Transverse colon (tissue), 4 donors: ENCODE measurements around the gene RET. TPM values are rescaled to one million over a fixed set of nuclear protein-coding genes. Genes with fewer than 3 reads are reported as not detected.

ENCODE experiments used
- DNase-seq: peaks from one replicate; pipeline ENCODE4 v3.0.0-alpha.2; 2019
- H3K27ac ChIP-seq, 4 donors: fragments of 200-600 bp; sonication (generic); 2 replicates each; pipeline ENCODE4 v1.5.1; 2016 to 2018; ENCODE audit warnings: inconsistent platforms in 4 of 4
- H3K27me3 ChIP-seq: fragments of 200-600 bp; sonication (generic); 2 replicates; pipeline ENCODE4 v1.5.1; 2017; ENCODE audit warnings: inconsistent platforms
- H3K36me3 ChIP-seq, 4 donors: fragments of 200-600 bp; sonication (generic); 2 replicates each; pipeline ENCODE4 v1.5.1; 2017 to 2019; ENCODE audit warnings: inconsistent platforms in 4 of 4
- H3K4me1 ChIP-seq, 4 donors: fragments of 200-600 bp; sonication (generic); 2 replicates each; pipeline ENCODE4 v1.5.1; 2017 to 2020; ENCODE audit warnings: inconsistent platforms in 4 of 4
- H3K4me3 ChIP-seq, 4 donors: fragments of 200-600 bp; sonication (generic); 1 replicate in 1 of 4; 2 replicates in 3 of 4; pipeline versions ENCODE4 v1.5.1 to v1.6.1; 2017 to 2019; ENCODE audit warnings: inconsistent platforms in 4 of 4
- H3K9me3 ChIP-seq, 2 donors: fragments of 200-600 bp; sonication (generic); 2 replicates each; pipeline ENCODE4 v1.5.1; 2017 to 2019; ENCODE audit warnings: inconsistent platforms in 2 of 2
- EP300 ChIP-seq: sonication (generic); formaldehyde crosslinking; IDR thresholded peaks from one replicate; pipeline ENCODE4 v1.6.1; 2017; ENCODE audit warnings: antibody characterized with exemption, low read depth
- POLR2A ChIP-seq: fragments of 450-650 bp; IDR thresholded peaks from one replicate; pipeline ENCODE4 v1.6.1; 2016; ENCODE audit warnings: antibody characterized with exemption, mild to moderate bottlenecking, moderate library complexity
- POLR2AphosphoS5 ChIP-seq, 3 donors: sonication (generic); formaldehyde crosslinking; IDR thresholded peaks; one replicate each; pipeline ENCODE4 v1.6.1; 2016; ENCODE audit warnings: antibody characterized with exemption in 3 of 3
- WGBS, 2 donors: methylation state at CpG; one replicate each; pipeline ENCODE4 v1.1.5; 2018; ENCODE audit warnings: low coverage in 1 of 2; 5-methylcytosine and 5-hydroxymethylcytosine counted together
- in situ Hi-C, 4 donors: fragments of 200-750 bp; cut with MboI; loops; one replicate each; pipeline versions ENCODE4 v1.15.0 to v1.15.1; 2017; ENCODE audit warnings: low sequenced_read_pairs in 3 of 4, low pct_ligation_motif_present in 1 of 4, low pct_unique_long_range_greater_than_20kb in 1 of 4
- intact Hi-C: fragments of 100-400 bp; cut with DNase I; formaldehyde crosslinking; loops from one replicate; pipeline ENCODE4 v1.15.1; 2023; ENCODE audit warnings: low total_unique reads
- total RNA-seq, 4 donors: library from RNA; depleted of rRNA; stranded (reverse); fragments of >200 nt; gene quantifications; one replicate each; pipeline ENCODE4 v1.1.0, GENCODE V29; 2016
- TF ChIP-seq, protein P1 (sequence below), 5 experiments: fragments of 200-600 bp in 3 of 5; fragments of 450-650 bp in 2 of 5; sonication (generic) in 3 of 5; IDR thresholded peaks; 1 replicate in 2 of 5; 2 replicates in 3 of 5; pipeline ENCODE4 v1.5.1; 2016 to 2017; ENCODE audit warnings: antibody characterized with exemption in 5 of 5, inconsistent platforms in 3 of 5, mild to moderate bottlenecking in 2 of 5, moderate library complexity in 1 of 5

Gene RET
- total RNA-seq, 4 donors from 2014 or later: 0.37 to 5.6 (median 1.4) TPM

DNA sequence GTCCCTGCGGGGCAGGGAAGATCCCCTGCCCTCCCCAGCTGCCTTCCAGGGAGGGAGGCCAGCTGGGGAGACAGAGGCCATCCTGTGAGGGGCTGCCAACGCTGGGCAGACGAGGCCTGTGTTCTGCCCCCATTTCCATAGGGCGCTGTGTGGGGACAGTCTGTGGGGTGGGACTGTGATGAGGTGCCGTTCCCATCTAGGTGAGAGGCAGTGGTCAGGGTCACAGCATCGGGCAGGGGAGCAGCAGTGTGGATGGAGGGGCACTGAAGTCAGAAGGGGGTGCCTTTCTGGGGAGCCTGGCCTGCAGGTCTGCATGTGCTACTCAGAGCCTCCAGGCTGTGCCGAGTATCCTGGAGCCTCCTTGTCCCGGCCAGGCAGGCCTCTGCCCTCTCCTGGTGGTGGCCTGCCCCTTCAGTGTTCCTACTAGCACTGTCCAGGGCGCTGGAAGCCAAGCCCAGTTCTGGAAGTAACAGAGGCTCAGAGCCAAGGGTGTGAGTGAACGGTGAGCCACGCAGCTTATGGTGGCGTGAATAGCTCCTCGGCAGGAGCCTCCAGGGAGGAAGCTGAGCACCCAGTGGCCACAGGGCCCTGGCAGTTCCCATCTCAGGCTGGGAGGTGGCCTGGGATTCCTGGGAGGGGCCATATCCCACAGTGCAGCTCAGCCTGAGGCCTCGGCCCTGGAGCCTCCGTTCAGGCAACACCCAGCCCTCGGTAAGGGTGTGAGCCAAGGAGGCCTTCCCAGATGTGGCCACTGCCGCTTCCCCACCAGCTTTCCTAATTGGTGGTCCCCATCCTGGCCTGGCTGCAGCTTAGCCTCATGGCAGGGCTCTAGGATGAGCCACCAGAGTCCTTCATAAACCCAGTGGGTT, 38.1 kb downstream of the RET start:
- H3K4me3 ChIP-seq: no peak overlapping the region
- no peaks in the 10 kb centered on the region for H3K9me3 ChIP-seq
- DNase-seq: no peak
- TF ChIP-seq, protein P1, sequence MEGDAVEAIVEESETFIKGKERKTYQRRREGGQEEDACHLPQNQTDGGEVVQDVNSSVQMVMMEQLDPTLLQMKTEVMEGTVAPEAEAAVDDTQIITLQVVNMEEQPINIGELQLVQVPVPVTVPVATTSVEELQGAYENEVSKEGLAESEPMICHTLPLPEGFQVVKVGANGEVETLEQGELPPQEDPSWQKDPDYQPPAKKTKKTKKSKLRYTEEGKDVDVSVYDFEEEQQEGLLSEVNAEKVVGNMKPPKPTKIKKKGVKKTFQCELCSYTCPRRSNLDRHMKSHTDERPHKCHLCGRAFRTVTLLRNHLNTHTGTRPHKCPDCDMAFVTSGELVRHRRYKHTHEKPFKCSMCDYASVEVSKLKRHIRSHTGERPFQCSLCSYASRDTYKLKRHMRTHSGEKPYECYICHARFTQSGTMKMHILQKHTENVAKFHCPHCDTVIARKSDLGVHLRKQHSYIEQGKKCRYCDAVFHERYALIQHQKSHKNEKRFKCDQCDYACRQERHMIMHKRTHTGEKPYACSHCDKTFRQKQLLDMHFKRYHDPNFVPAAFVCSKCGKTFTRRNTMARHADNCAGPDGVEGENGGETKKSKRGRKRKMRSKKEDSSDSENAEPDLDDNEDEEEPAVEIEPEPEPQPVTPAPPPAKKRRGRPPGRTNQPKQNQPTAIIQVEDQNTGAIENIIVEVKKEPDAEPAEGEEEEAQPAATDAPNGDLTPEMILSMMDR (IDR thresholded peaks at IDR 0.05): no peak
- TF ChIP-seq POLR2A (no peak), EP300 (no peak), POLR2AphosphoS5 (IDR thresholded peaks at IDR 0.05) (no peak)
- intact Hi-C loops: no loop called here
- H3K27me3 ChIP-seq: no peaks in the 10 kb centered on the region
- WGBS, 2 donors: 77% methylated on average over 16 of the region's 17 CpGs; no CpG with 5 or more reads in 1 of the 2 donors
- in situ Hi-C loops: loop anchor here in 1 of 4 donors (25.0 kb wide), 1 partner anchor 253 kb away; no protein-coding TSS in a partner anchor
- no peaks in the 10 kb centered on the region for H3K36me3 ChIP-seq
- H3K27ac ChIP-seq: no peak overlapping the region
- H3K4me1 ChIP-seq: no peaks in the 10 kb centered on the region

DNA sequence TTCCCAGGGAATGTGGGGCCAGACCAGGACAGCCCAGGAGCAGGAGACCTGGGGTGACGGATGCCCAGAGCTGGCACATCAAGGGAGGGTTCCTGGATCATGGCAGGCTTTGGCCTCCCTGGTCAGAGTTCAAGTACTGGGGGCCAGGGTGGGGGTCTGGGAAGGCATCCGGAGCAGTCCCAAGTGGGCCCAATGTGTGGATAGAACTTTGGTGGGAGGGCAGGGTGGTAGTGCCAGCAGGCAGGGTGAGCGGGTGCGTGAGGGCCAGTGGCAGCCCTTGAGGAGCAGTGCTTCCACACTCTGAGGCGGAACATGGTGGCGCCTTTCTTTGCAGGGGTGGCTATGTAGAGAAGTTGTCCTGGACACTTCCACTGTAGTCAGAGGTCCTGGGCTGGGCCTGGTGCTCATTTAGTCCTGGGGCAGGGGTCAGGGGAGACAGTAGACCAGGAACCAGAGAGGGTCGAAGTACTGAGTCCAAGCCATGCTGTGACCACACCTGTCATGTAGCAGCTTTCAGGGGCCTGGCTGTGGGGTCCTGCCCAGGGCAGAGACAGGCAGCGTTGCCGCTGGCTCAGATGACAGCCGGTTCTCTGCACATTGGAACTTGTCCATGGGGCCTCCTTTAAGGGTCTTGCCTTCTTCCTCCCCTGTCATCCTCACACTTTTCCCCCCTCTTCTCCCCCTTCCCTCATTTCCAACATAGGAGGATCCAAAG, 39.2 kb downstream of the RET start:
- in situ Hi-C loops: loop anchor here in 1 of 4 donors (25.0 kb wide), 1 partner anchor 254 kb away; no protein-coding TSS in a partner anchor
- Histone ChIP-seq H3K27me3 (no peaks in the 10 kb centered on the region), H3K4me3 (no peak overlapping the region), H3K27ac (no peak overlapping the region), H3K9me3 (no peaks in the 10 kb centered on the region), H3K4me1 (no peaks in the 10 kb centered on the region), H3K36me3 (no peaks in the 10 kb centered on the region)
- intact Hi-C loops: no loop called here
- no peak for DNase-seq
- 91% methylated on average over 10 of the region's 10 CpGs; no CpG with 5 or more reads in 1 of the 2 donors for WGBS, 2 donors
- no peak for TF ChIP-seq EP300
- no peak for TF ChIP-seq POLR2A
- TF ChIP-seq POLR2AphosphoS5 (IDR thresholded peaks at IDR 0.05): no peak
- TF ChIP-seq, protein P1 (IDR thresholded peaks at IDR 0.05): no peak

DNA sequence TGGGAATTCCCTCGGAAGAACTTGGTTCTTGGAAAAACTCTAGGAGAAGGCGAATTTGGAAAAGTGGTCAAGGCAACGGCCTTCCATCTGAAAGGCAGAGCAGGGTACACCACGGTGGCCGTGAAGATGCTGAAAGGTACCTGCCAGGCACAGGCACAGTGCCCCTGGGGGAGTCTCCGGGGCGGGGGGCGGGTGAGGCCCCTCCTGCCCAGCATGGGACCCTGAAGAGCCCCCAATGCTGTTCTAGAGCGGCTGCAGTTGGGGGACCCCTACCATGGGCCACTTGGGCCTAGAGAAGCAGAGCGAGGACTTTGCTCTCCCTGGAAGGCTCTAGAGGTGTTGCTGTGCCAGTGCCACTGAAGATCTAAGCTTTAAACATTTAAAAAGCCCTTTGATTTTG, 39.7 kb downstream of the RET start:
- H3K36me3 ChIP-seq: no peaks in the 10 kb centered on the region
- TF ChIP-seq POLR2A (no peak), EP300 (no peak), POLR2AphosphoS5 (IDR thresholded peaks at IDR 0.05) (no peak)
- no peak for DNase-seq
- H3K27ac ChIP-seq: no peak overlapping the region
- no peak overlapping the region for H3K4me3 ChIP-seq
- H3K27me3 ChIP-seq: no peaks in the 10 kb centered on the region
- intact Hi-C loops (no loop called here), in situ Hi-C loops (loop anchor here in 1 of 4 donors (25.0 kb wide), 1 partner anchor 254 kb away; no protein-coding TSS in a partner anchor)
- 82% methylated on average over 10 of the region's 10 CpGs; no CpG with 5 or more reads in 1 of the 2 donors for WGBS, 2 donors
- H3K4me1 ChIP-seq: peaks cover 0 to 3% (median 0%) of the 10 kb centered on the region in 4 donors
- no peaks in the 10 kb centered on the region for H3K9me3 ChIP-seq

DNA sequence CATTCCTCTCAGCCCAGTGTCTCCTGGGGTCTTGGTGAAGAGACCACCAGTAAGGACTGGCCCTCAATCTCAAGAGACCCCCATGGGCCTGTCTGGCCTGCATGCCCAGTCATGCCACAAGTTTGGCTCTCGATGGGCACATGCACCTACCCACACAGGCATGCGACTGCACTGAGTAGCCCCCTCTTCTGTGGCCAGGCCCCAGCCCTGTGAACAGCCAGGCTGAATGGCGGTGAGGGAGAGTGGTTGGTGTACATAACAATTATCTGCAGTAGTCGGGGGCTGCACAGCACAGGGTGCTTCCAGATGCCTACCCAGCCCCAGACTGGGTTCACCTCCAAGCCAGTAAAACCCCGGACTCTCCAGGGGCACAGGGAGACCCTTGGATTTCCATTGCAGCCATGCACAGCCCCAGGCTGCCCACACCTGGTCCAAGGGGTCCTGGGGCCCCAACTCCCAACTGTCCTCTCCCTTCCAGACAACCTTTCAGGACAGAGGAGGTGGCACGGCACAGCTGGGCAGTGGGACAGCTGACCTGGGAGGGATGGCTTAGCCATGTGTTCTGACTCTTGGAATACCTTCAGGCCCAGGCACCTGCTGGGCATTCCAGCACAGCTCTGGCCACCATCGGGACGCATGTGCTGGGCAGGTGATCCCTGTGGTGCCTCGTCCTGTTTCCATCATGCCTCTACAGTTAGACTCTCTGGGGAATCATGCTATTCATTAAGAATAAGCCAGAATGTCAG, 40.3 kb downstream of the RET start:
- H3K9me3 ChIP-seq: no peaks in the 10 kb centered on the region
- no peaks in the 10 kb centered on the region for H3K27me3 ChIP-seq
- H3K4me3 ChIP-seq: no peak overlapping the region
- H3K36me3 ChIP-seq: no peaks in the 10 kb centered on the region
- TF ChIP-seq POLR2AphosphoS5 (IDR thresholded peaks at IDR 0.05): no peak
- TF ChIP-seq, protein P1 (IDR thresholded peaks at IDR 0.05): no peak
- TF ChIP-seq EP300: no peak
- TF ChIP-seq POLR2A: no peak
- intact Hi-C loops: no loop called here
- 79 to 80% methylated on average over 3 to 9 of the region's 9 CpGs for WGBS, 2 donors
- peaks cover 0 to 3% (median 0%) of the 10 kb centered on the region in 4 donors for H3K4me1 ChIP-seq
- in situ Hi-C loops: loop anchor here in 1 of 4 donors (25.0 kb wide), 1 partner anchor 255 kb away; no protein-coding TSS in a partner anchor
- H3K27ac ChIP-seq: no peak overlapping the region
- DNase-seq: no peak
